PC-3 (cell line): ENCODE data around the gene ARHGAP32.

Source experiments
- EZH2 ChIP-seq: fragments of 300-600 bp; sonication (generic); IDR thresholded peaks from one replicate; pipeline ENCODE4 v1.6.1; 2017; ENCODE audit warnings: antibody characterized with exemption, mild to moderate bottlenecking, low read length; ENCODE audit not compliant: unreplicated experiment
- EZH2phosphoT487 ChIP-seq: fragments of 300-600 bp; sonication (generic); IDR thresholded peaks from 2 replicates; pipeline ENCODE4 v1.6.1; 2018; ENCODE audit warnings: mild to moderate bottlenecking, antibody characterized with exemption, low read length, borderline replicate concordance
- TF ChIP-seq, protein P1 (sequence below): fragments of 300-600 bp; sonication (generic); conservative IDR thresholded peaks from 2 replicates; pipeline ENCODE4 v1.5.1; 2017; ENCODE audit warnings: antibody characterized with exemption, low read depth, mild to moderate bottlenecking, low read length

DNA sequence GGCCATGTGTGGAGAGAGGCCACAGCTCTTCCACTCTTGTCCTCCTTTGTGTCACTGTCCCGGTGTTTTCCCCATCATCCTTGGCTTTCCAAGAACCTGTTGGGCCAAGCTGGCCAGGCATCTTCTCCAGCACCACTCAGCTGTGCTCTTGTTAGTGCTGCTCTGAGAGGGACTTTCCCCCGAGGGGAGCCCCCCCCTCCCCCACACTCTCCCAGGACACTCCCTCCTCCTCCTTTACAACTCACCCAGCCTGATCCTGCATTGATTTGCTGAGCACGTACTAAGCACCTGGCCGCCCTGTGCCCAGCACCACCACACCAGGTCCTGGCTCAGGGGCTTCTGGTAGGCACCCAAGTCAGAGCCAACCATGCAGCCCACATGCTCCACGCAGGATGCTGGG lies 262.7 kb downstream of the ARHGAP32 start:
- TF ChIP-seq, protein P1, sequence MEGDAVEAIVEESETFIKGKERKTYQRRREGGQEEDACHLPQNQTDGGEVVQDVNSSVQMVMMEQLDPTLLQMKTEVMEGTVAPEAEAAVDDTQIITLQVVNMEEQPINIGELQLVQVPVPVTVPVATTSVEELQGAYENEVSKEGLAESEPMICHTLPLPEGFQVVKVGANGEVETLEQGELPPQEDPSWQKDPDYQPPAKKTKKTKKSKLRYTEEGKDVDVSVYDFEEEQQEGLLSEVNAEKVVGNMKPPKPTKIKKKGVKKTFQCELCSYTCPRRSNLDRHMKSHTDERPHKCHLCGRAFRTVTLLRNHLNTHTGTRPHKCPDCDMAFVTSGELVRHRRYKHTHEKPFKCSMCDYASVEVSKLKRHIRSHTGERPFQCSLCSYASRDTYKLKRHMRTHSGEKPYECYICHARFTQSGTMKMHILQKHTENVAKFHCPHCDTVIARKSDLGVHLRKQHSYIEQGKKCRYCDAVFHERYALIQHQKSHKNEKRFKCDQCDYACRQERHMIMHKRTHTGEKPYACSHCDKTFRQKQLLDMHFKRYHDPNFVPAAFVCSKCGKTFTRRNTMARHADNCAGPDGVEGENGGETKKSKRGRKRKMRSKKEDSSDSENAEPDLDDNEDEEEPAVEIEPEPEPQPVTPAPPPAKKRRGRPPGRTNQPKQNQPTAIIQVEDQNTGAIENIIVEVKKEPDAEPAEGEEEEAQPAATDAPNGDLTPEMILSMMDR: no peak
- TF ChIP-seq EZH2 (no peak), EZH2phosphoT487 (no peak)
